ENCODE results near the gene NACC1. TPM values are rescaled to one million over a fixed set of nuclear protein-coding genes. Genes with fewer than 3 reads are reported as not detected.

Gene NACC1
- total RNA-seq, 1 donor from 2014 or later: 103 TPM

- peaks cover 5% of the 10 kb centered on the region for H3K4me1 Mint-ChIP-seq (ENCODE audit: low read depth)
These were observed 26.5 kb upstream of the NACC1 start for GRCh38 chr19:13091400-13092157.

GRCh38 chr19:13092158-13092543, 25.9 kb upstream of the NACC1 start:
- Mint-ChIP-seq H3K36me3 (ENCODE audit: insufficient read depth) (no peaks in the 10 kb centered on the region), H3K4me1 (ENCODE audit: low read depth) (peaks cover 5% of the 10 kb centered on the region), H3K4me3 (ENCODE audit: low read depth) (no peak overlapping the region), H3K27ac (no peak overlapping the region), H3K9me3 (ENCODE audit: low read depth) (no peaks in the 10 kb centered on the region), H3K27me3 (peaks cover 71% of the 10 kb centered on the region)
- no peak for TF ChIP-seq CTCF (IDR thresholded peaks at IDR 0.05; ENCODE audit: unreplicated experiment)
- no peak for DNase-seq (ENCODE audit: low spot score, unreplicated experiment)

More at GRCh38 chr19:13091400-13092157, 26.5 kb upstream of the NACC1 start:
- DNase-seq (ENCODE audit: low spot score, unreplicated experiment): no peak
- Mint-ChIP-seq H3K27me3 (peaks cover 73% of the 10 kb centered on the region), H3K9me3 (ENCODE audit: low read depth) (no peaks in the 10 kb centered on the region), H3K4me3 (ENCODE audit: low read depth) (no peak overlapping the region), H3K36me3 (ENCODE audit: insufficient read depth) (no peaks in the 10 kb centered on the region), H3K27ac (no peak overlapping the region)
- TF ChIP-seq CTCF (IDR thresholded peaks at IDR 0.05; ENCODE audit: unreplicated experiment): no peak

GRCh38 chr19:13092606-13093235, 25.3 kb upstream of the NACC1 start:
- Mint-ChIP-seq H3K4me1 (ENCODE audit: low read depth) (peaks cover 5% of the 10 kb centered on the region), H3K27ac (no peak overlapping the region), H3K27me3 (peaks cover 71% of the 10 kb centered on the region), H3K4me3 (ENCODE audit: low read depth) (no peak overlapping the region), H3K9me3 (ENCODE audit: low read depth) (no peaks in the 10 kb centered on the region), H3K36me3 (ENCODE audit: insufficient read depth) (no peaks in the 10 kb centered on the region)
- no peak for TF ChIP-seq CTCF (IDR thresholded peaks at IDR 0.05; ENCODE audit: unreplicated experiment)
- DNase-seq (ENCODE audit: low spot score, unreplicated experiment): no peak

GRCh38 chr19:13093407-13094105, 24.5 kb upstream of the NACC1 start:
- no peak overlapping the region for H3K4me3 Mint-ChIP-seq (ENCODE audit: low read depth)
- H3K27me3 Mint-ChIP-seq: peaks cover 73% of the 10 kb centered on the region
- DNase-seq (ENCODE audit: low spot score, unreplicated experiment): peak; percentile 67
- H3K4me1 Mint-ChIP-seq (ENCODE audit: low read depth): peaks cover 5% of the 10 kb centered on the region
- no peaks in the 10 kb centered on the region for H3K36me3 Mint-ChIP-seq (ENCODE audit: insufficient read depth)
- no peaks in the 10 kb centered on the region for H3K9me3 Mint-ChIP-seq (ENCODE audit: low read depth)
- peak; percentile 91 for TF ChIP-seq CTCF (IDR thresholded peaks at IDR 0.05; ENCODE audit: unreplicated experiment)
- H3K27ac Mint-ChIP-seq: no peak overlapping the region

GRCh38 chr19:13094106-13094504, 24.0 kb upstream of the NACC1 start:
- H3K27me3 Mint-ChIP-seq: peaks cover 73% of the 10 kb centered on the region
- H3K4me3 Mint-ChIP-seq (ENCODE audit: low read depth): no peak overlapping the region
- no peaks in the 10 kb centered on the region for H3K36me3 Mint-ChIP-seq (ENCODE audit: insufficient read depth)
- peaks cover 5% of the 10 kb centered on the region for H3K4me1 Mint-ChIP-seq (ENCODE audit: low read depth)
- TF ChIP-seq CTCF (IDR thresholded peaks at IDR 0.05; ENCODE audit: unreplicated experiment): no peak
- DNase-seq (ENCODE audit: low spot score, unreplicated experiment): no peak
- H3K27ac Mint-ChIP-seq: no peak overlapping the region
- no peaks in the 10 kb centered on the region for H3K9me3 Mint-ChIP-seq (ENCODE audit: low read depth)

Measured in progenitor cell of endocrine pancreas (in vitro differentiated cells).